ENCODE data around the gene GART. TPM values are rescaled to one million over a fixed set of nuclear protein-coding genes. Genes with fewer than 3 reads are reported as not detected.

Gene GART
- total and polyA plus RNA-seq, 2 donors (not counting 3 experiments of a cell fraction or from before 2014, with no cell fraction given): 12.0 to 112 TPM

- CTCF ChIA-PET: interaction anchor here (0.6 to 2.3 kb wide), 3 partner anchors 15 to 63 kb away, joined by 3 to 18 read pairs (median 3); no protein-coding TSS in a partner anchor
These were observed 955 bp upstream of the GART start, which contains the start of gene SON for GRCh38 chr21:33542640-33543504. SON (plus strand) TSS chr21:33543038; CDS start chr21:33543093, 55 bp downstream.

More at GRCh38 chr21:33542640-33543504, 955 bp upstream of the GART start, which contains the start of gene SON:
- Histone ChIP-seq H2AFZ (ENCODE audit: low read depth, low read length) (peak within 1 kb of the TSS; percentile 71), H3K9me3 (replicated peaks; ENCODE audit: control insufficient read depth, insufficient read depth, low read length) (no peaks in the 10 kb centered on the region), H3K4me2 (ENCODE audit: insufficient read depth, low read length) (peak within 1 kb of the TSS; percentile 100), H3K9me1 (replicated peaks; ENCODE audit: control insufficient read depth, extremely low read depth, insufficient read depth, low read length) (no peaks in the 10 kb centered on the region), H3K4me3 (replicated peaks in 1 of 3; ENCODE audit: insufficient read depth in 1 of 3, low read depth in 1 of 3, low read length in 3 of 3) (peak within 1 kb of the TSS; percentile 71 to 98 (median 93)), H3K27ac (ENCODE audit: insufficient read depth, low read depth, low read length) (peak within 1 kb of the TSS; percentile 93), H3K9ac (replicated peaks; ENCODE audit: extremely low read depth, insufficient read depth, low read length) (peak within 1 kb of the TSS; percentile 97), H3K79me2 (ENCODE audit: control insufficient read depth, insufficient read depth, low read length) (peaks cover 76% of the 10 kb centered on the region), H4K20me1 (replicated peaks; ENCODE audit: control insufficient read depth, extremely low read depth, insufficient read depth, low read length) (peaks cover 14% of the 10 kb centered on the region), H3K36me3 (ENCODE audit: control insufficient read depth in 2 of 2, extremely low read depth in 1 of 2, insufficient read depth in 2 of 2, low read length in 2 of 2) (peaks cover 0 to 6% of the 10 kb centered on the region in 2 experiments), H3K27me3 (ENCODE audit: control insufficient read depth in 2 of 2, insufficient read depth in 2 of 2, low read length in 2 of 2) (no peaks in the 10 kb centered on the region), H3K4me1 (ENCODE audit: control insufficient read depth, extremely low read depth, insufficient read depth, low read length) (peaks cover 25% of the 10 kb centered on the region)
- dilution Hi-C loops (cut with MboI; ENCODE audit: extremely low pct_ligation_motif_present, low sequenced_read_pairs) (no loop called here), intact Hi-C loops (cut with micrococcal nuclease) (loop anchor here (2.0 to 5.0 kb wide), 4 partner anchors 46 to 352 kb away; partner anchors contain the start of gene DONSON)
- TF ChIP-seq POLR2A (IDR thresholded peaks at IDR 0.05; ENCODE audit: low read depth, low read length) (peak; percentile 91), JUN (IDR thresholded peaks at IDR 0.05; ENCODE audit: borderline replicate concordance, insufficient read depth, insufficient read length, low read depth) (no peak), GATA2 (IDR thresholded peaks at IDR 0.05; ENCODE audit: insufficient read depth, insufficient read length, low read depth, low read length) (no peak), EZH2 (IDR thresholded peaks at IDR 0.05; ENCODE audit: borderline replicate concordance, low read depth, low read length, severe bottlenecking) (no peak), POLR2AphosphoS5 (IDR thresholded peaks at IDR 0.05; ENCODE audit: insufficient read depth, low read depth, low read length) (peak; percentile 71), FOS (IDR thresholded peaks at IDR 0.05; ENCODE audit: borderline replicate concordance, insufficient read depth, low read length) (no peak), MYC (IDR thresholded peaks at IDR 0.05; ENCODE audit: low read depth, low read length) (no peak)
- TF ChIP-seq, protein P1, sequence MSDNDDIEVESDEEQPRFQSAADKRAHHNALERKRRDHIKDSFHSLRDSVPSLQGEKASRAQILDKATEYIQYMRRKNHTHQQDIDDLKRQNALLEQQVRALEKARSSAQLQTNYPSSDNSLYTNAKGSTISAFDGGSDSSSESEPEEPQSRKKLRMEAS (IDR thresholded peaks at IDR 0.05; ENCODE audit: insufficient read depth, insufficient read length): peak; percentile 65
- TF ChIP-seq, protein P2, sequence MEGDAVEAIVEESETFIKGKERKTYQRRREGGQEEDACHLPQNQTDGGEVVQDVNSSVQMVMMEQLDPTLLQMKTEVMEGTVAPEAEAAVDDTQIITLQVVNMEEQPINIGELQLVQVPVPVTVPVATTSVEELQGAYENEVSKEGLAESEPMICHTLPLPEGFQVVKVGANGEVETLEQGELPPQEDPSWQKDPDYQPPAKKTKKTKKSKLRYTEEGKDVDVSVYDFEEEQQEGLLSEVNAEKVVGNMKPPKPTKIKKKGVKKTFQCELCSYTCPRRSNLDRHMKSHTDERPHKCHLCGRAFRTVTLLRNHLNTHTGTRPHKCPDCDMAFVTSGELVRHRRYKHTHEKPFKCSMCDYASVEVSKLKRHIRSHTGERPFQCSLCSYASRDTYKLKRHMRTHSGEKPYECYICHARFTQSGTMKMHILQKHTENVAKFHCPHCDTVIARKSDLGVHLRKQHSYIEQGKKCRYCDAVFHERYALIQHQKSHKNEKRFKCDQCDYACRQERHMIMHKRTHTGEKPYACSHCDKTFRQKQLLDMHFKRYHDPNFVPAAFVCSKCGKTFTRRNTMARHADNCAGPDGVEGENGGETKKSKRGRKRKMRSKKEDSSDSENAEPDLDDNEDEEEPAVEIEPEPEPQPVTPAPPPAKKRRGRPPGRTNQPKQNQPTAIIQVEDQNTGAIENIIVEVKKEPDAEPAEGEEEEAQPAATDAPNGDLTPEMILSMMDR (IDR thresholded peaks at IDR 0.05; ENCODE audit: extremely low read depth in 1 of 2, insufficient read depth in 1 of 2, low read depth in 1 of 2, low read length in 2 of 2): no peak
- peak; percentile 97 for FAIRE-seq
- DNase-seq (ENCODE audit: low read depth, low spot score): peak; percentile 99
- BruUV-seq (replicated peaks): no TSS peak
- POLR2A ChIA-PET: interaction anchor here (0.6 to 1.4 kb wide), 7 partner anchors 39 to 984 kb away, joined by 3 to 9 read pairs (median 5); partner anchors contain the start of genes DNAJC28, DONSON and TMEM50B

Data from endothelial cell of umbilical vein (primary cell).